Vagina (tissue), 2 donors: ENCODE results near the gene TPP1.

Experiments used
- POLR2AphosphoS5 ChIP-seq, 2 donors: sonication (generic); formaldehyde crosslinking; IDR thresholded peaks; one replicate each; pipeline ENCODE4 v1.9.0; 2017; ENCODE audit warnings: antibody characterized with exemption in 2 of 2, mild to moderate bottlenecking in 2 of 2, low read depth in 1 of 2; ENCODE audit not compliant: insufficient read depth in 1 of 2
- TF ChIP-seq, protein P1 (sequence below), 3 experiments: fragments of 450-650 bp in 2 of 3; fragments of 200-600 bp in 1 of 3; sonication (generic) in 1 of 3; IDR thresholded peaks; one replicate each; pipeline ENCODE4 v1.5.1; 2017 to 2019; ENCODE audit warnings: antibody characterized with exemption in 3 of 3, mild to moderate bottlenecking in 2 of 3, moderate library complexity in 2 of 3

DNA sequence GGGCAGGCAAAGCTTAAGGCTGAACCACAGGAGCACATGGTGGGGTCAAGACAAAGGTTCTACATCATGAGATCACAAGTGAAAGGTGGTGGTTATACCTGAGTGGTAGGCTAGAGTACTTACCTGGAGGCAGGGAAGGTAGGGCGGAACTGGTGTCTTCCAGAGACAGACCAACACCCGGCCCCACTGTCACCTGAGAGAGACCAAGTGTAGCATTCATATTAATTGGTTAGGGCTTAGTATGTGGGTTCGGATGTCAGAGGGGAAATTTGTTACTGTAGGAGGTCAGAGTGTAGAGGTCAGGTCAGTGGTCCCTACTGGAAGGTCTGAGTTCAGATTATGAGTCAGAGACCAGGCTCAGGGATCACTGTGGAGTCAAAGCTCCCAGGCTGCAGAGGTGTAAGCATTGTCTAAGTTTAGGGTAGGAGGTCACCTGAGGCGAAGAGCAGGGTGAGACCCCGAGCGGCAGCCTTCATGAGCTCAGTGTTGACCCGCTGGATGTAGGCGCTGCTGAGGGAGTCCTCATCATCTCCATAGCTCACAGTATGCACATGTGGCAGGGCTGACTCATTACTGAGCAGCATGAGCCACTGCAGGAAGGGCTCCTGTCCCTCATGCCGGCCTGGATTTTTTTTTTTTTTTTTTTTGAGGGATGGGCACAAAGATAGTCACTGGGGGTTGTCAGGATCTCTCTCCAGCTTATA lies 3.2 kb downstream of the TPP1 start:
- TF ChIP-seq, protein P1, sequence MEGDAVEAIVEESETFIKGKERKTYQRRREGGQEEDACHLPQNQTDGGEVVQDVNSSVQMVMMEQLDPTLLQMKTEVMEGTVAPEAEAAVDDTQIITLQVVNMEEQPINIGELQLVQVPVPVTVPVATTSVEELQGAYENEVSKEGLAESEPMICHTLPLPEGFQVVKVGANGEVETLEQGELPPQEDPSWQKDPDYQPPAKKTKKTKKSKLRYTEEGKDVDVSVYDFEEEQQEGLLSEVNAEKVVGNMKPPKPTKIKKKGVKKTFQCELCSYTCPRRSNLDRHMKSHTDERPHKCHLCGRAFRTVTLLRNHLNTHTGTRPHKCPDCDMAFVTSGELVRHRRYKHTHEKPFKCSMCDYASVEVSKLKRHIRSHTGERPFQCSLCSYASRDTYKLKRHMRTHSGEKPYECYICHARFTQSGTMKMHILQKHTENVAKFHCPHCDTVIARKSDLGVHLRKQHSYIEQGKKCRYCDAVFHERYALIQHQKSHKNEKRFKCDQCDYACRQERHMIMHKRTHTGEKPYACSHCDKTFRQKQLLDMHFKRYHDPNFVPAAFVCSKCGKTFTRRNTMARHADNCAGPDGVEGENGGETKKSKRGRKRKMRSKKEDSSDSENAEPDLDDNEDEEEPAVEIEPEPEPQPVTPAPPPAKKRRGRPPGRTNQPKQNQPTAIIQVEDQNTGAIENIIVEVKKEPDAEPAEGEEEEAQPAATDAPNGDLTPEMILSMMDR (IDR thresholded peaks at IDR 0.05) = no peak
- TF ChIP-seq POLR2AphosphoS5 (IDR thresholded peaks at IDR 0.05; ENCODE audit: insufficient read depth in 1 of 2, low read depth in 1 of 2) = no peak
